GM21786 (cell line): ENCODE results near the gene DDX53.

ENCODE experiments used
- ATAC-seq: cut with Tn5 transposase; IDR thresholded peaks from one replicate; pipeline ENCODE4 v1.9.1; 2021; ENCODE audit not compliant: unreplicated experiment

Gene DDX53

GRCh38 chrX:23048806-23049573, 49.2 kb downstream of the DDX53 start:
- no peak for ATAC-seq

GRCh38 chrX:23052324-23052723, 52.6 kb downstream of the DDX53 start:
- no peak for ATAC-seq
